ENCODE measurements around the gene RPS26. TPM values are rescaled to one million over a fixed set of nuclear protein-coding genes. Genes with fewer than 3 reads are reported as not detected.
"Not testable (repeated sequence)": the region's sequence is repeated elsewhere in the genome, so short reads cannot be mapped to it uniquely, and the experiment has no call there.

The RPS26 gene
- total and polyA plus RNA-seq, 8 donors, result 37.9 to 778 (median 123) TPM

- TF ChIP-seq, protein P1, sequence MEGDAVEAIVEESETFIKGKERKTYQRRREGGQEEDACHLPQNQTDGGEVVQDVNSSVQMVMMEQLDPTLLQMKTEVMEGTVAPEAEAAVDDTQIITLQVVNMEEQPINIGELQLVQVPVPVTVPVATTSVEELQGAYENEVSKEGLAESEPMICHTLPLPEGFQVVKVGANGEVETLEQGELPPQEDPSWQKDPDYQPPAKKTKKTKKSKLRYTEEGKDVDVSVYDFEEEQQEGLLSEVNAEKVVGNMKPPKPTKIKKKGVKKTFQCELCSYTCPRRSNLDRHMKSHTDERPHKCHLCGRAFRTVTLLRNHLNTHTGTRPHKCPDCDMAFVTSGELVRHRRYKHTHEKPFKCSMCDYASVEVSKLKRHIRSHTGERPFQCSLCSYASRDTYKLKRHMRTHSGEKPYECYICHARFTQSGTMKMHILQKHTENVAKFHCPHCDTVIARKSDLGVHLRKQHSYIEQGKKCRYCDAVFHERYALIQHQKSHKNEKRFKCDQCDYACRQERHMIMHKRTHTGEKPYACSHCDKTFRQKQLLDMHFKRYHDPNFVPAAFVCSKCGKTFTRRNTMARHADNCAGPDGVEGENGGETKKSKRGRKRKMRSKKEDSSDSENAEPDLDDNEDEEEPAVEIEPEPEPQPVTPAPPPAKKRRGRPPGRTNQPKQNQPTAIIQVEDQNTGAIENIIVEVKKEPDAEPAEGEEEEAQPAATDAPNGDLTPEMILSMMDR (IDR thresholded peaks at IDR 0.05), result no peak
- H3K4me1 ChIP-seq, result peaks cover 6 to 10% of the 10 kb centered on the region in 2 donors
- H3K27ac ChIP-seq, result no peak overlapping the region
- H3K9me3 ChIP-seq, result no peaks in the 10 kb centered on the region
- intact Hi-C loops (cut with DNase I), result loop anchor here in 1 of 2 donors (5.0 kb wide), 1 partner anchor 45 kb away; no protein-coding TSS in a partner anchor
- no peak for ATAC-seq
- peaks cover 0 to 45% of the 10 kb centered on the region in 2 donors for H3K36me3 ChIP-seq
- no peak overlapping the region for H3K4me3 ChIP-seq
- H3K27me3 ChIP-seq, result no peaks in the 10 kb centered on the region
- no peak for DNase-seq
Measured at GRCh38 chr12:56037161-56037560, 4.6 kb upstream of the RPS26 start.

DNA sequence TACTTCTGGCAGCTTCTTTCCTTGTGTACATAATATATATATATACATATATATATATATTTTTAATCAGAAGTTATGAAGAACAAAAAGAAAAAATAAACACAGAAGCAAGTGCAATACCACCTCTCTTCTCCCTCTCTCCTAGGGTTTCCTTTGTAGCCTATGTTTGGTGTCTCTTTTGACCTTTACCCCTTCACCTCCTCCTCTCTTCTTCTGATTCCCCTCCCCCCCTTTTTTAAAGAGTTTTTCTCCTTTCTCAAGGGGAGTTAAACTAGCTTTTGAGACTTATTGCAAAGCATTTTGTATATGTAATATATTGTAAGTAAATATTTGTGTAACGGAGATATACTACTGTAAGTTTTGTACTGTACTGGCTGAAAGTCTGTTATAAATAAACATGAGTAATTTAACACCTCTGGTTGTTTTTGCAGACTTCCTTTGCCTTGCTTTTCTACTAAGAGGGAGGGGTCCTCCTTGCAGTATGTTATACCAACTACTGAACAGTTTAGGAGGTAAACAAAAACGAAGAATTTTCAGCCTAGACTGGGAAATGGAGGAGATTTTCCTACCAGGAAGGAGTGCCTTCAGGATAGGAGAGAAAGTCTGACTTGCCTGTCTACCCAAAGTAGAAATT lies 3.6 kb upstream of the RPS26 start:
- intact Hi-C loops (cut with DNase I), result loop anchor here in 1 of 2 donors (5.0 kb wide), 1 partner anchor 46 kb away; no protein-coding TSS in a partner anchor
- TF ChIP-seq, protein P1 (IDR thresholded peaks at IDR 0.05), result no peak
- DNase-seq (no peak), ATAC-seq (no peak)
- H3K27ac ChIP-seq, result no peak overlapping the region
- peaks cover 13 to 16% of the 10 kb centered on the region in 2 donors for H3K4me1 ChIP-seq
- no peaks in the 10 kb centered on the region for H3K9me3 ChIP-seq
- H3K27me3 ChIP-seq, result no peaks in the 10 kb centered on the region
- no peak overlapping the region for H3K4me3 ChIP-seq
- H3K36me3 ChIP-seq, result peaks cover 0 to 39% of the 10 kb centered on the region in 2 donors

DNA sequence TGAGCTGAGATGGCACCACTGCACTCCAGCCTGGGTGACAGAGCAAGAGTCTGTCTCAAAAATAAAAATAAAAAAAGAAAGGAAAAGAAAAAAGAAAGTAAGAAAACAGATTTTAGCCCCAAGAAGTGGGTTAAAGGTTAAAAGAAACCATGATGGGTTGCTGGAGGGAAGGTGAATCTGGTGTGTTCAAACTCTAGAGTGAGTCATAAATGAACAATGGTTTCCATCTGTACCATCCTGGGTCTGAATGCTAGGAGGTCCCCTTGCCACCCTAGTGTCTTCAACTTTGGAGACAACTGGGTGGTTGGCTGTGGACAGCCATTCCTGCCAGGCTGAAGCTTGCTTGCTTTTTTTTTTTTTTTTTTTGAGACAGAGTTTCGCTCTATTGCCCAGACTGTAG lies 1.6 kb upstream of the RPS26 start:
- DNase-seq, result no peak
- no peak overlapping the region for H3K27ac ChIP-seq
- no peaks in the 10 kb centered on the region for H3K9me3 ChIP-seq
- H3K4me3 ChIP-seq, result no peak overlapping the region
- intact Hi-C loops (cut with DNase I), result no loop called here
- no peak for ATAC-seq
- peaks cover 13 to 24% of the 10 kb centered on the region in 2 donors for H3K4me1 ChIP-seq
- TF ChIP-seq, protein P1 (IDR thresholded peaks at IDR 0.05), result no peak
- peaks cover 0 to 39% of the 10 kb centered on the region in 2 donors for H3K36me3 ChIP-seq
- no peaks in the 10 kb centered on the region for H3K27me3 ChIP-seq

GRCh38 chr12:56040963-56041551 lies 661 bp upstream of the RPS26 start:
- Histone ChIP-seq H3K27me3 (no peaks in the 10 kb centered on the region), H3K4me1 (peaks cover 13 to 24% of the 10 kb centered on the region in 2 donors), H3K36me3 (peaks cover 0 to 39% of the 10 kb centered on the region in 2 donors), H3K4me3 (peak overlapping the region; percentile 75 to 86), H3K9me3 (no peaks in the 10 kb centered on the region), H3K27ac (peak overlapping the region; percentile 86 to 93)
- TF ChIP-seq, protein P1 (IDR thresholded peaks at IDR 0.05), result no peak
- no peak for DNase-seq
- ATAC-seq, result peak; percentile 1
- intact Hi-C loops (cut with DNase I), result no loop called here

GRCh38 chr12:56042430-56042813 lies 704 bp downstream of the RPS26 start:
- DNase-seq; H3K27me3 ChIP-seq; H3K9me3 ChIP-seq; ATAC-seq; intact Hi-C loops (cut with DNase I): not testable (repeated sequence)
- peak overlapping the region; percentile 86 to 93 for H3K27ac ChIP-seq
- H3K4me3 ChIP-seq, result peak overlapping the region; percentile 75 to 86
- peaks cover 13 to 29% of the 10 kb centered on the region in 2 donors for H3K4me1 ChIP-seq
- H3K36me3 ChIP-seq, result peaks cover 0 to 32% of the 10 kb centered on the region in 2 donors

Measured in left lung (tissue), 10 donors.